Activated CD8-positive, alpha-beta memory T cell treated with anti-CD3 and anti-CD28 coated beads for 48 hours (primary cell): Measurements from ENCODE around the gene OTUD5.
"Not testable (repeated sequence)": the region's sequence is repeated elsewhere in the genome, so short reads cannot be mapped to it uniquely, and the experiment has no call there.

Experiments used
- DNase-seq, 3 experiments: peaks; one replicate each; pipeline ENCODE4 v3.0.0-alpha.2; 2020; ENCODE audit warnings: low read depth in 2 of 3, low spot score in 2 of 3

OTUD5 gene

GRCh38 chrX:48957477-48957826, at the start of gene OTUD5:
Gene OTUD5 (minus strand): TSS chrX:48957607. CDS start chrX:48957570, 37 bp downstream.
- peak in 1 of 3 experiments; percentile 56 for DNase-seq

DNA sequence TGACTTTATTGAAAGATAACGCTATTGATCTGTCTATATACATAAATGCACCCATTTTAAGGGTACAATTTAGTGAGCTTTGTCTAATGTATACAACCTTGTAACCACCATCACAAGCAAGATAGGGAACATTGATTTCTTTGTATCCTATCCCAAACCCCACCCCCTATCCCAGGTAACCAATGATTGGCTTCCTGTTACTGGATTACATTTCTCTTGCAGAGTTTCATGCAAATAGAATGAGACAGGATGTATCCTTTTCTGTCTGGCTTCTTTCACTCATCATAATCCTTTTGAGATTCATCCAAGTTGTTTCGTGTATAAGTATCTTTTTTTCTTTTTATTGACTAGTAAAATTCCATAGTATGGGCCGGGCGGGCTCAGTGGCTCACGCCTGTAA, 46.3 kb upstream of the OTUD5 start:
- no peak for DNase-seq

DNA sequence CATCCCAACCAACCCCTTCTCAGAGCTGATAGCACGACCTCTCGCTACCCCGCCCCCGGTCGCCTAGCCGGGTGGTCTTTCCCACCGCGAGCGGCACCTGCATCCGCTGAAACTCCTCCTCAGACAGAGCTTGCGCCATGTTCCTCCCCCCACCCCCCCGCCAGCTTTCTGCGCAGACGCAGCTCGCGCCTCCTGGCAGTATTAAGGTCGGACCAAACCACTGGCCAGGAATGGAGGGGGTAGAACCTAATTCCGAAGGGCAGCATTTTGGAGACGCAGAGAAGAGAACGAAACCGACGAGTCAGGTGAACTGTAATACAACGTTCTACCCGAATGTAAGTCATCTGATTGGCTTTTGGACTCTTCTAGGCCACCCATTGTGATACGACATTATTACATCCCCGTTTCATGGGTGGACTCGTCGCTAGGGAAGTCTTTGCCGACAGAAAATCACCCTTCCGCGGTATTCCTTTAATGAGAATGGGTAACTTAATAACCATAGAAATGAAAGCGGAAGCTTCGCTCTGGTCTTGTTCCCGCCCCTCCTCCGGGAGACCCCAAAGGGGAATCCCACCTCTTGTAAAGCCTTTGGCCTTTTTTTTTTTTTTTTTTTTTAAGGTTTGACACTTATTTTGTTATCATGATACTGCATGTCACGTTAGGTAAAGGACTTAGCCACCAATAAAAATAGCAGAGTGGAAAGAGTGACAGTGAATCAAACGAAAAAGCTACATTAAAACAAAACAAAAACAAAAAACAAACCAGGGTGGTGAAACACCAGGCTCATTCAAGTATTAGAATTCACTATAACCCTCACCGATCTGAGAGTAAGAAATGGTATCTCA, 44.9 kb upstream of the OTUD5 start, which contains the start of gene GRIPAP1:
Gene GRIPAP1, minus strand, starts transcription at position 174 of the 845 bp plus-strand sequence. Its CDS starts 35 bp downstream, at position 139.
- DNase-seq = peak in 2 of 3 experiments; percentile 45 to 49

- DNase-seq = peak; percentile 11 to 34 (median 14)
Observed at GRCh38 chrX:49001521-49002090, 44.2 kb upstream of the OTUD5 start.

- no peak for DNase-seq
Observed at GRCh38 chrX:49000636-49001035, 43.2 kb upstream of the OTUD5 start.

- DNase-seq = no peak
Observed at GRCh38 chrX:48999030-48999429, 41.6 kb upstream of the OTUD5 start.

DNA sequence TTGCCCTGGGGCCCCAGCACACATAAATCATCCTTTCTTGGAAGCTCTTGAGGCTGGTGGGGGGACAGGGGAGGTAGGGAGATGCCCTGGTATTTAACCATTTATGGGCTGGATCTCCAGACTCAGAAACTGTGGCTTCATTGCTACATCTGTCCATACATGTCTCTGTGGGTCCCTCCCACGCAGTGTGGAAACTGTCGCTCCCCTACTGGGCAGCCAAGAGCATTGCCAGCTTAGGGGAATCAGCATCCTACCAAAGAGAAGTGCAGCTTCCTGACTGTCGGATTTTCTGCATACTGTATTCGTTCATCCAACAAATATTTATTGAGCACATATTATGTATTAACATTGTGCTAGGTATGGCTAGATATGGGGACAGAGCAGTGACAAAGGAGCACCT, 41.0 kb upstream of the OTUD5 start:
- DNase-seq = no peak

DNA sequence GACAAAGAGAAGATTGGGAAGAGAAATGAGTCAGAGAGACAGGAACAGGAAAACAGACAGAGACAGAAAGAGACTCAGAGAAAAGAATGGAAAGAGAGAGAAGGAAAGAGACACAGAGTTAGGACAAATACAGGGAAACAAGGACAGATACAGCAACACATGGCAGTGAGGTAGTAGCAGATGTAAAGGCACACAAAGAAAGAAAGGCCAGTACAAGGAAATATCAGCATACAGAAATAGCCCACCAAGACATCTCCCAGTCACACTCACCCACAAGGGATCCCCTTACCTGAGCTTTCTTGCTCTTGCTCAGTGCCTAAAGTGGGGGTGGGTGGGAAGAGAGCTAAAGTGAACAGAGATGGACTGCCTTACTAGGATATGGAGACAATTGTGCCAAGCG, 40.5 kb upstream of the OTUD5 start:
- no peak for DNase-seq

DNA sequence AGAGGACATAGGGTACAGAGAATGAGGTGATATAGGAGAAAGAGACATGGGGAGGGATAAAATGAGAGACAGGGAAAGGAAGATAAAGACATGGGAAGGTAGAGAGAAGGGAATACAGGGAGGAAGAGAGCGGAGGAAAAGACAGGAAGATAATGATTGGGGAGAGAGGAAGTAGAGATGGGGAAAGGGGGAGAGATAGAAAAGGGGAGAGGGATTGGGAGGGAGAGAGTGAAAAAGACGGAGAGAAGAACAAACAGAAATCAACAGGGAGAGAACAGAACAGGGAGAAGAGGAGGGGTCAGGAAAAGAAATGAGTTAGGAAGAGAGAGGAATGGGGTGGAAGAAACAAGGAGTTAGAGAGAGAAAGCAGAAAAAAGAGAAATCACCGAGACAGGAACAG, 40.0 kb upstream of the OTUD5 start:
- no peak for DNase-seq

GRCh38 chrX:48996969-48997368, 39.6 kb upstream of the OTUD5 start:
- DNase-seq = no peak

DNA sequence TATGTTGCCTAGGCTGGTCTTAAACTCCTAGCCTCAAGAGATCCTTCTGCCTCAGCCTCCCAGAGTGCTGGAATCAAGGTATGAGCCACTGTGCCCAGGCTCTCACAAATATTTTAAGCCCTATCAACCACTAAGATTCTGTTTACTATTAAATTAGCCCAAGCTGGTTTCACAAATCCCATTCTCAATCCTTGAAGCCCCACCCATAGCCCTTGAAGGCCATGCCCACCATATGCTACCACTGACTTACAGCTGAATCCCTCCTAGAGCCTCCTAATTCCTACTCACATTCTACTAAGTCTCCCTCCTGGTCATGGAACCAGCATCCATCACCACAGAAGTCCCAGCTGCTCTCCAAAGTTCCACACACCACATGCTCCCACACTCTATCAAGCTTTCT, 34.9 kb upstream of the OTUD5 start:
- no peak for DNase-seq

DNA sequence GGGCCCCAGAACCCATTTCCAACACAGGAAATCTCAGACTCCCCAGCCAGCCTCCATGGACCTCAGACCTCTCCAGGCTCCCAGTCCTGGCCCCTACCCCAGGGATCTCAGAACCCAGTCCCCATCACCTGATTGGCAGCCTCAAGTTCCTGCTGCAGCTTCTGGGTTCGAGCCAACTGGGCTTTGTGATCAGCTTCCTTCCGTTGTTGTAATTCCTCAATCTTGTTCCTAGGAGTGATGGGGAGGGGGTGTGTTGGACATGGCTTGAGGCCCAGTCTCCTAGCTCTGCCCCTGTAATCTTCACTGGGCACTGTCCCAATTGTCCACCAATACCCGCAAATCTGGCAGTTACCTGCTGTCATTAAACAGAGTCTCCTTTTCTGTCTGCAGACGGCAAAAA, 32.1 kb upstream of the OTUD5 start:
- no peak for DNase-seq

GRCh38 chrX:48983896-48984295, 26.5 kb upstream of the OTUD5 start:
- DNase-seq = no peak

- DNase-seq = no peak
Observed at GRCh38 chrX:48983081-48983480, 25.7 kb upstream of the OTUD5 start.

DNA sequence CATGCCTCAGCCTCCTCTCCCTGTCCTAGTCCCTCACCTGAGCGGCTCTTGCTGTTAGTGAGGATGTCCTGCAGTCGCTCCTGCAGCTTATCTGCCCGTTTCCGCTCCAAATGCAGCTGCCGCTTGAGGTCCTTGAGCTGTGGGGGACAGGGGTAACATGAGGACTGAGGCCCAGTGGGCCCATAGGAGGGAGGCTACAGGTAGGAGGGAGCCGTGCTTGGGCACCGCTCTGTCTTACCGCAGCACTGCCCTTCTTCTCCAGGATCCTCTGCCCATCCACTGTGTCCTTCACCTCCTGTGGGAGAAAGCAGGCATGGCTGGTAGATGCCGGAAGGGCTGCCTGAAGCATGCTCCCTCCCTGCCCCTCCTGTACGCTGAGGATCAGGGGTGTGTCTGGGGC, 23.8 kb upstream of the OTUD5 start:
- DNase-seq = no peak

GRCh38 chrX:48980341-48980740, 22.9 kb upstream of the OTUD5 start:
- DNase-seq = not testable (repeated sequence)

DNA sequence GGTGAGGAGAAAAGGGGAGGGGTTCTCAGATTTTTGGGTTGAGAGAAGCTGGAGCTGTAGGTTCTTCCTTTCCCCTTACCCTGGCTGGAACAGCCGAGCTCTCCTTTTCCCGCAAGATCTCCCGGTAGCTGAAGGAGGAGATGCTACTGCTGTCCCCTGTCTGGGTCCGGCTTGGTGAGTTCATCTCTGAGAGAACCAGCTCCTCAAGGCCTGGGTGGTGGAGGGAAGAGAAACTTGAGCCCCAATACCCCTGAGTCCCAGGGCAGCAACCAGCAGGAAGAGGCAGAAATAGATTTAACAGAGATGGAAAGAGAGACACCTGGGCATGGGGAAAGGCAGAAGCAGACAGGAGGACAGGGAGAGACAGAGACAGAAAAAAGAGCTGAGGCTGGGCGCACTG, 20.8 kb upstream of the OTUD5 start:
- DNase-seq = no peak

DNA sequence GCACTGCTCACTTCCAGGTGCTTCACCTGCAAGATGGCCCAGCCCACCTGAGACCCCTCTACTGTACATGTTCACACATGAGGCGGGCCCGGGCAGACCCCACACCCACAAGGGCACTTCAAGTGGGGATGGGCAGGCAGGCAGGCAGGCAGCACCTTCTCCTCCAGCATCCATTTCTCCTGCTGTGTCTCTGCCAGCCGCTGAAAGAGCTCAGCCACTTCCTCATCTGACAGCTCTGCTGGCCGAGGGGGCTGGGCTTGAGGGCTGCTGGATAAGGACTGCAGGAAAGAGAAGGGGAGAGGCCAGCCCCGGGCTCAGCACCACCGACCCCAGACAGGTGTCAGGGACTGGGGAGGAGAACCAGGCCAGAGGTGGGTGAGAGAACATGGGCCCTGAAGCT, 18.7 kb upstream of the OTUD5 start:
- DNase-seq = no peak

- no peak for DNase-seq
Observed at GRCh38 chrX:48975541-48975940, 18.1 kb upstream of the OTUD5 start.

DNA sequence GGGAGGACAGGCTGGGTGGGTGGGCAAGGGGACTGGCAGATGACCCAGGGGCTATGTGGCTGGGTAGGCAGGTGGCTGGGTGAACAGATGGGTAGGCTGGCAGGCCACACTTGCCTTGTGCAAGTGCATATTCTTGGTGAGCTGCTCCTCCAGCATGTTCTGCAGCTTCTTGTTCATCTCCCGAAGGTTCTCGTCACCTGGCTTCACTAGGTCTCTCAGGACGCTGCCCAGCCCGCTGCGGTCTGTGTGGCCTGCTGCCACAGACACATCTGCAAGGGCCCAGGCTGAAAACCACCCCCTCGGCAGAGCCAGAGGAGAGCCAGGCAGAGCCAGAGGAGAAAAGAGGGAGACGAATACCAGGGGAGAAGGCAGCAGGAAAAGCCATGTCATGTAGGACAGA, 17.6 kb upstream of the OTUD5 start:
- DNase-seq = no peak

GRCh38 chrX:48974574-48974973, 17.2 kb upstream of the OTUD5 start:
- DNase-seq = no peak

- DNase-seq = no peak
Observed at GRCh38 chrX:48974033-48974432, 16.6 kb upstream of the OTUD5 start.
